OCI-LY1 (cell line): ENCODE measurements around the gene BTBD6.

Source experiments
- H2AFZ ChIP-seq: fragments of 200-600 bp; sonication (generic), shearing (Covaris generic); 2 replicates; pipeline ENCODE4 v1.6.0; 2014; ENCODE audit warnings: antibody characterized with exemption, mild to moderate bottlenecking, low read length
- H3F3A ChIP-seq: fragments of 200-600 bp; sonication (generic), shearing (Covaris generic); 2 replicates; pipeline ENCODE4 v1.6.0; 2014; ENCODE audit warnings: mild to moderate bottlenecking, antibody characterized with exemption, low read length, moderate library complexity; ENCODE audit not compliant: insufficient read depth
- H3K27ac ChIP-seq: fragments of 200-600 bp; sonication (generic); 2 replicates; pipeline ENCODE4 v1.5.1; 2014; ENCODE audit warnings: low read length, mixed run types, mild to moderate bottlenecking, low read depth; ENCODE audit not compliant: poor library complexity, severe bottlenecking
- H3K27me3 ChIP-seq: fragments of 200-600 bp; sonication (generic); 2 replicates; pipeline ENCODE4 v1.6.0; 2014; ENCODE audit warnings: antibody characterized with exemption, mild to moderate bottlenecking, low read length, moderate library complexity; ENCODE audit not compliant: insufficient read depth
- H3K36me3 ChIP-seq: fragments of 200-600 bp; sonication (generic); 2 replicates; pipeline ENCODE4 v1.6.1; 2014; ENCODE audit warnings: mild to moderate bottlenecking, antibody characterized with exemption, low read length, moderate library complexity, mixed read lengths; ENCODE audit not compliant: insufficient read depth
- H3K4me1 ChIP-seq: fragments of 200-600 bp; sonication (generic); 2 replicates; pipeline ENCODE4 v1.5.1; 2014; ENCODE audit warnings: mild to moderate bottlenecking, low read length, moderate library complexity; ENCODE audit not compliant: insufficient read depth, severe bottlenecking
- H3K4me2 ChIP-seq: fragments of 200-600 bp; sonication (generic), shearing (Covaris generic); 2 replicates; pipeline ENCODE4 v1.6.1; 2014; ENCODE audit warnings: low read length
- H3K4me3 ChIP-seq: fragments of 200-600 bp; sonication (generic); 2 replicates; pipeline ENCODE4 v1.5.1; 2014; ENCODE audit warnings: low read length, low read depth, mild to moderate bottlenecking, mixed read lengths; ENCODE audit not compliant: poor library complexity, severe bottlenecking
- H3K79me2 ChIP-seq: fragments of 200-600 bp; shearing (Covaris generic); 2 replicates; pipeline ENCODE4 v1.6.1; 2016; ENCODE audit warnings: mixed run types, low read length, mixed read lengths; ENCODE audit not compliant: insufficient read depth
- H3K9ac ChIP-seq: fragments of 200-600 bp; sonication (generic), shearing (Covaris generic); 2 replicates; pipeline ENCODE4 v1.6.1; 2014; ENCODE audit warnings: mild to moderate bottlenecking, low read length, mixed read lengths
- H3K9me2 ChIP-seq: fragments of 200-600 bp; sonication (generic), shearing (Covaris generic); 2 replicates; pipeline ENCODE4 v1.6.1; 2014; ENCODE audit warnings: low read depth, mild to moderate bottlenecking, low read length, mixed read lengths
- H3K9me3 ChIP-seq: fragments of 200-600 bp; shearing (Covaris generic); 2 replicates; pipeline ENCODE4 v1.6.1; 2014; ENCODE audit warnings: low read length, mixed read lengths
- H4K20me1 ChIP-seq: fragments of 200-600 bp; sonication (generic), shearing (Covaris generic); 2 replicates; pipeline ENCODE4 v1.6.0; 2016; ENCODE audit warnings: mild to moderate bottlenecking, low read length; ENCODE audit not compliant: insufficient read depth
- EZH2 ChIP-seq: fragments of 200-600 bp; sonication (generic), shearing (Covaris generic); IDR thresholded peaks from 2 replicates; pipeline ENCODE4 v1.8.0; 2017; ENCODE audit warnings: borderline replicate concordance, mixed run types, mild to moderate bottlenecking, antibody characterized with exemption, low read length, moderate library complexity, mixed read lengths
- TF ChIP-seq, protein P1 (sequence below): fragments of 200-600 bp; sonication (generic), shearing (Covaris generic); IDR thresholded peaks from 2 replicates; pipeline ENCODE4 v1.5.1; 2017; ENCODE audit warnings: mild to moderate bottlenecking, antibody characterized with exemption, low read length, moderate library complexity, mixed read lengths

Gene BTBD6

DNA sequence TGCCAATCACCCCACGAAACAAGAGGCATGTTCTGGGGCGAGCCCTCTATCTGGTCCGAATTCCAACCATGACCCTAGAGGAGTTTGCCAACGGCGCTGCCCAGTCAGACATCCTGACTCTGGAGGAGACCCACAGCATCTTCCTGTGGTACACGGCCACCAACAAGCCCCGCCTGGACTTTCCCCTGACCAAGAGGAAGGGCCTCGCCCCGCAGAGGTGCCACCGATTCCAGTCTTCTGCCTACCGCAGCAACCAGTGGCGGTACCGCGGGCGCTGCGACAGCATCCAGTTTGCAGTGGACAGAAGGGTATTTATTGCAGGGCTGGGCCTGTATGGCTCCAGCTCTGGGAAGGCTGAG lies 1.7 kb downstream of the BTBD6 start:
- Histone ChIP-seq H3K4me2 (no peak overlapping the region), H3K4me1 (peaks cover 11% of the 10 kb centered on the region), H3K4me3 (no peak overlapping the region), H3F3A (no peaks in the 10 kb centered on the region), H3K36me3 (peaks cover 21% of the 10 kb centered on the region), H4K20me1 (no peaks in the 10 kb centered on the region; the same call in 1 of the 2 replicates), H3K9me3 (no peaks in the 10 kb centered on the region), H3K79me2 (no peaks in the 10 kb centered on the region), H3K9ac (no peak overlapping the region), H3K27me3 (no peaks in the 10 kb centered on the region), H2AFZ (no peak overlapping the region), H3K9me2 (no peaks in the 10 kb centered on the region), H3K27ac (no peak overlapping the region)
- TF ChIP-seq, protein P1, sequence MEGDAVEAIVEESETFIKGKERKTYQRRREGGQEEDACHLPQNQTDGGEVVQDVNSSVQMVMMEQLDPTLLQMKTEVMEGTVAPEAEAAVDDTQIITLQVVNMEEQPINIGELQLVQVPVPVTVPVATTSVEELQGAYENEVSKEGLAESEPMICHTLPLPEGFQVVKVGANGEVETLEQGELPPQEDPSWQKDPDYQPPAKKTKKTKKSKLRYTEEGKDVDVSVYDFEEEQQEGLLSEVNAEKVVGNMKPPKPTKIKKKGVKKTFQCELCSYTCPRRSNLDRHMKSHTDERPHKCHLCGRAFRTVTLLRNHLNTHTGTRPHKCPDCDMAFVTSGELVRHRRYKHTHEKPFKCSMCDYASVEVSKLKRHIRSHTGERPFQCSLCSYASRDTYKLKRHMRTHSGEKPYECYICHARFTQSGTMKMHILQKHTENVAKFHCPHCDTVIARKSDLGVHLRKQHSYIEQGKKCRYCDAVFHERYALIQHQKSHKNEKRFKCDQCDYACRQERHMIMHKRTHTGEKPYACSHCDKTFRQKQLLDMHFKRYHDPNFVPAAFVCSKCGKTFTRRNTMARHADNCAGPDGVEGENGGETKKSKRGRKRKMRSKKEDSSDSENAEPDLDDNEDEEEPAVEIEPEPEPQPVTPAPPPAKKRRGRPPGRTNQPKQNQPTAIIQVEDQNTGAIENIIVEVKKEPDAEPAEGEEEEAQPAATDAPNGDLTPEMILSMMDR: no peak
- TF ChIP-seq EZH2: no peak

DNA sequence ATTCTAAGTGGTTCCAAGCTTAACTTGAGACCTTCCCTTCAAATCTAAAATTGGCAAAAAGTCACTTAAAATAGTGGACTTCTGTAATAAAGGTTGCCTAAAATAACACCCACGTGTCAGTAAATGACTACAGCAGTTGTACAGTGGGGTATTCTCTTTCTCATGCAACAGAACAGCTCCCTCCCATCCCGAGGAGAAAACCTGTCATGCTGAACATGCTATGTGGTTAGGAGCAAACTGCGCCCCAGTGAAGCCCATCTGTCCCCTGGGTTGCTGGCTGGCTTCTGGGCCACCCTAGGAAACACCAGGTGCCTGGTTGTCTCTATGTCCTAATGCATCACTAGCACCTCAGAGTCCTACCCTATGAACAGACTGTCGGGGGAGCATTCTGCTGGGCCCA lies 2.7 kb downstream of the BTBD6 start:
- TF ChIP-seq, protein P1: no peak
- TF ChIP-seq EZH2: no peak

DNA sequence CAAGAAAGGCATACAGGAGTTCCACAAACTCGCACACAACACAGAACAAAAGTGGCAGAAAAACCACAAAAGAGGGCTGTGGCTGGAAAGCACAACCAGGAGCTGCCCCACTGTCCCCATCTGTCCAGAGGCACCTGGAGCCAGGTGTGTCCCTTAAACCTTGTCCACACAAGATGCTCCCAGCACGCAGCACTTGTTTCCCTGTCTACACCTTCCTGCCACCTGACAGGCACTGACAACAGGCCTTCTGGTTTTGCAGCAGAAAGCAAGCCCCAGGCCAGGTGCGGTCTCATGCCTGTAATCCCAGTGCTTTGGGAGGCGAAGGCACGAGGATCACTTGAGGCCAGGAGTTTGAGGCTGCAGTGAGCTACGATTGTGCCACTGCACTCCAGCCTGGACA lies 3.6 kb downstream of the BTBD6 start:
- TF ChIP-seq, protein P1: no peak
- no peak for TF ChIP-seq EZH2
- H4K20me1 ChIP-seq: no peaks in the 10 kb centered on the region

More for the DNA sequence above, 2.7 kb downstream of the BTBD6 start:
- no peaks in the 10 kb centered on the region for H3F3A ChIP-seq
- no peak overlapping the region for H3K4me3 ChIP-seq
- H3K36me3 ChIP-seq: peaks cover 21% of the 10 kb centered on the region
- no peak overlapping the region for H2AFZ ChIP-seq
- peaks cover 19% of the 10 kb centered on the region for H3K4me1 ChIP-seq
- H4K20me1 ChIP-seq: no peaks in the 10 kb centered on the region
- H3K9ac ChIP-seq: no peak overlapping the region
- no peaks in the 10 kb centered on the region for H3K27me3 ChIP-seq
- H3K27ac ChIP-seq: no peak overlapping the region
- no peaks in the 10 kb centered on the region for H3K79me2 ChIP-seq
- H3K4me2 ChIP-seq: no peak overlapping the region
- H3K9me3 ChIP-seq: no peaks in the 10 kb centered on the region
- no peaks in the 10 kb centered on the region for H3K9me2 ChIP-seq

More for the DNA sequence above, 3.6 kb downstream of the BTBD6 start:
- Histone ChIP-seq H3K9me3 (no peaks in the 10 kb centered on the region), H3K79me2 (no peaks in the 10 kb centered on the region), H3K9ac (no peak overlapping the region), H2AFZ (no peak overlapping the region), H3K27me3 (no peaks in the 10 kb centered on the region), H3K36me3 (peaks cover 21% of the 10 kb centered on the region), H3K4me1 (peaks cover 19% of the 10 kb centered on the region), H3K9me2 (no peaks in the 10 kb centered on the region), H3F3A (no peaks in the 10 kb centered on the region), H3K27ac (no peak overlapping the region), H3K4me3 (no peak overlapping the region), H3K4me2 (no peak overlapping the region)
